Spleen (tissue), 7 donors: ENCODE data around the gene DDX55.
"Not testable (repeated sequence)": the region's sequence is repeated elsewhere in the genome, so short reads cannot be mapped to it uniquely, and the experiment has no call there.

ENCODE experiments used
- POLR2A ChIP-seq, 3 donors: fragments of 450-650 bp; IDR thresholded peaks; one replicate each; pipeline ENCODE4 v1.5.1; 2017; ENCODE audit warnings: antibody characterized with exemption in 3 of 3, mild to moderate bottlenecking in 1 of 3
- TF ChIP-seq, protein P1 (sequence below), 11 experiments: fragments of 200-600 bp in 7 of 11; fragments of 450-650 bp in 4 of 11; sonication (generic) in 4 of 11; IDR thresholded peaks in 8 of 11; conservative IDR thresholded peaks in 3 of 11; 1 replicate in 7 of 11; 2 replicates in 4 of 11; pipeline versions ENCODE4 v1.4.0 to v1.8.0; 2016 to 2021; ENCODE audit warnings: antibody characterized with exemption in 11 of 11, inconsistent platforms in 4 of 11, mild to moderate bottlenecking in 1 of 11
- donor health status: DM: no; HTN: no; CAD: no; lungs with moderate emphysema.
- donor health status: DM: no; HTN: no; CAD: no.
- donor health status: DM: no; HTN: no; CAD: no.

DNA sequence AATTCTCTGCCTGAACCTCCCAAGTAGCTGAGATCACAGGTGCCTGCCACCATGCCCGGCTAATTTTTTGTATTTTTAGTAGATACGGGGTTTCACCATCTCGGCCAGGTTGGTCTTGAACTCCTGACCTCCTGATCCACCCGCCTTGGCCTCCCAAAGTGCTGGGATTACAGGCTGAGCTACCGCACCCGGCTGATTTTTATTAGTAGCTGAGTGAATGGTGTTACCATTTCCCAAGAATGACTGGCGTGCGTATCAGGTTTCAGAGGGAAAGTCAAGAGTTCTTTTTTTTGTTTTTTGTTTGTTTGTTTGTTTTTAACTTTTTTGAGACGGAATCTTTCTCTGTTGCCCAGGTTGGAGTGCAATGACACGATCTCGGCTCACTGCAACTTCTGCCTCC lies 1.6 kb downstream of the DDX55 start:
- TF ChIP-seq, protein P1, sequence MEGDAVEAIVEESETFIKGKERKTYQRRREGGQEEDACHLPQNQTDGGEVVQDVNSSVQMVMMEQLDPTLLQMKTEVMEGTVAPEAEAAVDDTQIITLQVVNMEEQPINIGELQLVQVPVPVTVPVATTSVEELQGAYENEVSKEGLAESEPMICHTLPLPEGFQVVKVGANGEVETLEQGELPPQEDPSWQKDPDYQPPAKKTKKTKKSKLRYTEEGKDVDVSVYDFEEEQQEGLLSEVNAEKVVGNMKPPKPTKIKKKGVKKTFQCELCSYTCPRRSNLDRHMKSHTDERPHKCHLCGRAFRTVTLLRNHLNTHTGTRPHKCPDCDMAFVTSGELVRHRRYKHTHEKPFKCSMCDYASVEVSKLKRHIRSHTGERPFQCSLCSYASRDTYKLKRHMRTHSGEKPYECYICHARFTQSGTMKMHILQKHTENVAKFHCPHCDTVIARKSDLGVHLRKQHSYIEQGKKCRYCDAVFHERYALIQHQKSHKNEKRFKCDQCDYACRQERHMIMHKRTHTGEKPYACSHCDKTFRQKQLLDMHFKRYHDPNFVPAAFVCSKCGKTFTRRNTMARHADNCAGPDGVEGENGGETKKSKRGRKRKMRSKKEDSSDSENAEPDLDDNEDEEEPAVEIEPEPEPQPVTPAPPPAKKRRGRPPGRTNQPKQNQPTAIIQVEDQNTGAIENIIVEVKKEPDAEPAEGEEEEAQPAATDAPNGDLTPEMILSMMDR (IDR thresholded peaks at IDR 0.05 in 8 of 11, conservative IDR thresholded peaks at IDR 0.05 in 3 of 11) = not testable (repeated sequence)
- TF ChIP-seq POLR2A (IDR thresholded peaks at IDR 0.05) = not testable (repeated sequence)
